Activated naive CD4-positive, alpha-beta T cell (primary cell): Measurements from ENCODE around the gene GLRX.
A peak's percentile ranks its signal among the peaks of the same experiment; 100 is the strongest.
"Not testable (repeated sequence)": the region's sequence is repeated elsewhere in the genome, so short reads cannot be mapped to it uniquely, and the experiment has no call there.

Experiments used
- DNase-seq, 4 experiments: peaks; one replicate each; lab custom pipeline; 2025; lab: John Stamatoyannopoulos, UW

The GLRX gene

GRCh38 chr5:95826949-95827891 lies 4.7 kb upstream of the GLRX start:
- DNase-seq, result no peak

DNA sequence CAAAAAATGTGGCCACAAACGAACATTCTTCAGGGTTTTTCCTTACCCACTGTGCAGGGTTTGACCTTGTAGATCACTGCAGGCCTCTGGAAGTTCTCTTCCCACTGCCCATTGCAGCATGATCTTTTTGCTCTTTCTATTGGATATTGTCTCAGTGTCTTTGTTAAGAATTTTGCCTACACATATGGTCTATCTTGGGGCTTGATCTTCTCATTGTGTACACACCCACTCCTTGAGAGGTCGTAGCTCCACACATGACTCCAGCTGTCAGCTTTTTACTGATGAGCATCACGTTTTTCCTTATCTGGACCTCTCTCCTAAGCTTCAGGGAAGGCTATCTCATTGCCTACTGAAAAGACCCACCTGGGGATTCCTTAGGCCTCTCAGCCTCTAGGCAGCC lies 3.0 kb upstream of the GLRX start:
- no peak for DNase-seq

DNA sequence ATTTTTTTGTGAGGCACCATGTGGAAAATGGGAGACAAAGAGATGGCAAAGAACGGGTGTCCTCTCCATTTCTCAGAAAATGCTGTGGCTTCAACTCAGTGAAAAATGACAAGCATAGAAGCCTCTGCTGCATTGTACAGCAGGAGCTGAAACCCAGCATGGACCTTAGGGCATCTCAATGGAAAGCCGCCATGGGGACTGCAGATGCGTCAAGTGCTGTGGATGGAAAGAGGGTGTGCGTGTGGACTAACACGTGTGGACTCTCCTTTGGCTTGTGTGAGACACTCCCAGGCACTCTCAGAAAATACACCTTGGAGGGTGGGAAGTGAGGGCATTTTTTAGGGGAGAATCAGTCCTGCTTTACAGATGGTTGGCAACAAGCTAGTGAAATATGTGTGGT lies 2.2 kb upstream of the GLRX start:
- DNase-seq, result no peak

DNA sequence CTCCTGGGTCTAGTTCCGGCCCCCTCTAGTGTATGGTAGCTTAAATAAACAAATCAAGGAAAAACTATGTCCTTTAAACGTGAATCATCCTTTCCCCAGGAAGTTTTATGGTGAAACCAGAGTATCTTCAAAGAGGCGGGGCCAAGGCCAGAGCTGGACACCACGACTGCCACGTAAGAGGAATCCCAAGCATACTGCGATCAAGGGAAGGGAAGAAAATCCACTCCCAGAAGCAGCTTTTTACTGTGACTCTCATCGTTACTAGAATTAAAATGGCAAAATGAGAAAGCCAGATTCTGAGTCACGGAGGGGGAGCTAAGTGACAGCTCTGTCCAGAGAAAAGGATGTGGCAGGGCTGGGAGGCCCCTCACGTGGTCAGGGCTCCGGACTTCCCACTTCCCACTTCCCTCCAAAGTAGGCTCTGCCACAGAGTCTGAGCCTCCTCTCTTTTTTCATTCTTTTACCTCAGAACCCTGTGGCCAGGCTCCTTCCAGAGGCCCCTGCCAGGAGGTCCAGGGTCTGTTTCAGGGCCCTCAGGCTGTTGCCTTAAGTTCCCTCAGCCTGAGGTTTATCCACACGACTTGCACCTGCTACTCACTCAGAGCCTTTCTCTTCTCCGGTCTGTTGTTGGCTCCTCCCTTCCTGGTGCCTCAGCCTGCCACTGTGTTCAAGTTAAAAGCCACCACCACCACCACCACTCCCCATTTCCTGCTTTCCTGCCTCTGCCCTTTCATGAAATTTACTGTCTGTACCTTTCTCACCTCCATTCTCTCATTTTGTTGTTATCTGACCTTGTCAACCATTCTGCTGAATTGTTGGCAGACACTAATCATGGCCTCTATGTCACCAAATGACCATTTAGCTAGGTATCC lies 1.4 kb upstream of the GLRX start:
- peak in 2 of 4 experiments; percentile 32 to 48 for DNase-seq

- DNase-seq, result no peak
Measured at GRCh38 chr5:95823218-95823737, 752 bp upstream of the GLRX start.

DNA sequence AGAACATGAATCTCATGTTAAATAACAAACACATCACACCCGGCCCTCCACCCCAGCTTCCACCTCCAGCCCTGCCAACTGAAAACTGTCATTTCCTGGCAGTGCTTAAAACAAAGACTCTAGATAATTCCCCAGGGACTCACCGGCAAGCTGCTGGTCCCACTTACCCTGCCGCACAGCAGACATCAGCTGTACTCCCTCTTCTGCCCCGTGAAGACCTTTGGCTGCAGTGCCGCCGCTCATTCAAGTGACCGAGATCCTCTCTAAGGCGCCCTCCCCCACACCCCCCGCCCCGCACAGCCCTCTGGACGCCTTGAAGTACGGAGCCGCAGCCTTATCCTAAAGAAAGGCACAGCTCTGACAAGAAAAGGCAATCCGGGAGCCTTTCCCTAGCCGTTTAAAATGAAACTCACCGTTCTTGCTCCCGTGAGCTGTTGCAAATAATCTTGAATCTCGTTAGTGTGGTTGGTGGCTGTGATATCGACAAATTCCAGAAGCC lies 434 bp downstream of the GLRX start:
- peak in 1 of 4 experiments; percentile 19 for DNase-seq

DNA sequence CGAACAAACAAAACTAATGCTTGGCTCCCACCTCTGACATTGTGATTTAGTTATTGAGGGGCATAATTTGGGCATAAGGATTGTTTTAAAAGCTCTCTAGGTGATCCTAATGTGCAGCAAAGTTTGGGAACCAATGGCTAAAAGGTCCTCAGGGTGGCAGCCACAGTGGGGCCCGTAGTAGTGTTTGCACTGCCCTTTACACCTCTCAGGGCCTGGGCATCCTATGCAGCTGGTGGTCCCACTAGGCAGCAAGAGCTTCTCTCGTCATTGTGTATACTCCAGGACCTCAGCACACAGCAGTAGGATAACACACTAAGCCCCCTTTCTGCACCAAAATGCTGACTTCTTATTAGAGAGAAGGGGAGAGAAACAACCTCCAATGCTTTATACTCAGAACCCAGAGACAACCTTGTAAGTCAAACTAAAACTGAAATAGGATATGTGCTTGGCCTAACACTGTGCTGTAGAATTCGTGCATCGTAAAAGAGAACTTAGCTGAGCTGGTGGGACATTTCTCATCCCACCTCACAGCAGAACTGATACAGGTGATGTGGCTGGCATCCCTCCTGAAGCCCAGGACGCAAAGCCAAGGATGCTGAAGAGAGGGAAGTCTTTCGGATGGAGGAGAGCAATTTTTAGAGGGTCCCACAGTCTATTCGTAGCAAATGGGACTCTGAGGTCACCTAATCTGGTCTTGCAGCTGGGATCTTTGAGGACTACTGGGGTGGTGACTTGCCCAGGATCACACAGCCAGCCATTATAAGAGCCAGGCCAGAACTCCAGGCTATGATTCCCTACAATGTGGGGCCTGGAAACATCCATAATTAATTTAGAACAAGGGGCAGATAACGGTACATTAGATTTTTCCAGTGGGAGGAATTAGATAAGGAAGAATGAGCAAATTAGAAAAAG lies 1.2 kb downstream of the GLRX start:
- DNase-seq, result no peak

DNA sequence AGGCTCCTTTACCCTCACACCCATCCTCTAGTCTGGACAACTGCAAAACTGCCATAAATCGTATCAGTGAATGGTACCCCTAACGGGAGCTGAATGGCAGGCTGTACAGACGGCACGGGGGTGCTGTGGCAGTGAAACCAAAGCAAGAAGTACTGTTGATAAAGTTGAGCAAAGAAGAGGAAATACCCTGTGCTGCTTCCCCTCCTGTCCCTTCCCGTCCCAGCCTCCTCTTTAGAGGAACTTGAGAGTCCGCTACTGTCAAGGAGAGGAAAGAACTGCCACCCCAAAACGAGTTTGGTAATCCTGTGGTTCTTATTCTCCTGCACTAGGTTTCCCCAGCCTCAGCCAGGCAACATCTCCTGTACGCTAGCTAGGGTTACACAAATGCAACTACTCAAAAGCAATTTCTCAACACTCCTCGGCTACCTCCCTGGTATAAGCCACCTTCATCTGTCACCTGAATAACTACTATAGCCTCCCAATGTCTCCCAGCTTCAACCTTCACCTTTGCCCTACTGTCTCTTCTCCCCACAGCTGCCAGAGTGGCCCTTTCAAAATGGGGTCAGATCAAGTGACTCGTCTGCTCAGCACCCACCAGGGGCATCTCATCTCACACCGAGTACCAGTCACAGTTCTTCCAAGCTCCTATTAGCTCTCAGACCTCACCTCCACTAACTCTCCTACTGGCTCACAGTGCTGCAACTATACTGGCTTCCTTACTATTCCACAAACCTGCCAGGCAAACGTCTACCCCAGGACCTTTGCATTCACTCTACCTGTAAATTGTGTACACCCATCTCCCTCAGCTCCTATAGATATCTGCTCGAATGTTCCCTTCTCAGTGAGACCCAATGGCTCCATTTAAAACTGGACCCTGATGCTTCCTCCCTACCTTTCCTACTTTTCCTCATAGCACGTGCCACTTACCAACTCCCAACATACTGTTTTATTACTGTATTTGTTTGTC lies 4.1 kb downstream of the GLRX start:
- DNase-seq, result no peak

DNA sequence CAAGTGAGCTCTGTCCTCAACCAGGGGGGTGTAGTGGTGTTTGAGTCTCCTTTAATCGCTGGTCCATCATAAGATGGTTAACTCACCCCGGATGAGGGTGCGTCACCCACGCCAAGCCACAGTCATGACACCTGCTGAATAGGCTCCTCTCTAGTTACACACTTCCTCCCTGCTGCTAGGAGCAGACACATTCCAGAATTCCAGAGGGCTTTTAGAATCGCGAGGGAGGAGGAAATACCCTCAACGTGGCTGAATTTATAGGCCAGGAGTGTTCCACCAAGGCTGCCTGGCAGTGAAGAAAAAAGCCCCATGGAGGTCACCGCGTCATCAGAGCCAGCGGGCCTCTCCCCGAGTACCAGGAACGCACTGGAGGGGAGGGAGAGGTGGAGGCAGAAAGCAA lies 5.1 kb downstream of the GLRX start:
- DNase-seq, result no peak

- no peak for DNase-seq
Measured at GRCh38 chr5:95816776-95817175, 5.8 kb downstream of the GLRX start.

DNA sequence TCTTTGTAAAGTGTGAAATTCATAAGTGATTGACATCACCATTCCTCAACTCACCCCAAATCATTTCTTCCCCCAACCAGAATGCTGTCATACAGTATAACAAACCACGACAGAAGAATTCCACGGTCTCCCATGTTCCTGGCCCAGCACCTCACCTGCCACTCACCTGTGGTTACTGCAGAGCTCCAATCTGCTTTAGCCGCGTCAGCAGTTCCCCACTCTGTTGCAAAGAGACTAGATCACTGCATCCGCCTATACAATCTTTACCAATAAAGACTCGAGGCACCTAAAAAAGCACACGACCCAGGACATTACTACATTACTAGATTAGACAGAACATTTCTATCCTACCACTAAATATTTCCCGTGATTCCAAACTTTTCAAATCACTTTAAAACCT lies 6.2 kb downstream of the GLRX start:
- no peak for DNase-seq

DNA sequence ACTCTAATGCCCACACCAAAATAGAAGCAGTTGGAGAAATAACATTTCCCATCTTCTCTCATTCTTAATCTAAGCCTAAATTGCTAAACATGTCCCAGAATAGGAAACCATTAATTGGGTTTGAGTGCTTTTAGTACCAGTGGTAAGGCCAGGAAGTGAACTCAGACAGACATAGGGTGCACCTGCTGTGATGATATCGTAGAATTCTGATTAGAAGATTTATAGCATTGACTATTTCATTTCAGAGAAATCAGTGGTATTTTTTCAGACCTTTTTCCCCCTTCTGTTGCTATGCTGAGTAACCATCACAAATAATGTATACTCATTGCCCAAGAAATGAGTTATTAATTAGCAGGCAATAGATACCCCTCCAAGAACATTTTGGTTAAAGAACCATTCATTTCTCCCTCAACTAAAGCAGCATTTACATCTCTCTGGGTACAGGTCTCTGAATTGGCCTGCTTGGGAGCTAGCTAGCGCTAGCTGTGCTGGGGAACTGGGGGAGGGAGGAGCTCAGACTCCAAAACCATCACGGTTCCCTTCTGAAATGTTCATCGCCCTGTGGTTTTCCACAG lies 7.3 kb downstream of the GLRX start:
- no peak for DNase-seq

- DNase-seq, result not testable (repeated sequence)
Measured at GRCh38 chr5:95813035-95813434, 9.5 kb downstream of the GLRX start.

GRCh38 chr5:95812074-95812471 lies 10.5 kb downstream of the GLRX start:
- peak in 1 of 4 experiments; percentile 11 for DNase-seq

DNA sequence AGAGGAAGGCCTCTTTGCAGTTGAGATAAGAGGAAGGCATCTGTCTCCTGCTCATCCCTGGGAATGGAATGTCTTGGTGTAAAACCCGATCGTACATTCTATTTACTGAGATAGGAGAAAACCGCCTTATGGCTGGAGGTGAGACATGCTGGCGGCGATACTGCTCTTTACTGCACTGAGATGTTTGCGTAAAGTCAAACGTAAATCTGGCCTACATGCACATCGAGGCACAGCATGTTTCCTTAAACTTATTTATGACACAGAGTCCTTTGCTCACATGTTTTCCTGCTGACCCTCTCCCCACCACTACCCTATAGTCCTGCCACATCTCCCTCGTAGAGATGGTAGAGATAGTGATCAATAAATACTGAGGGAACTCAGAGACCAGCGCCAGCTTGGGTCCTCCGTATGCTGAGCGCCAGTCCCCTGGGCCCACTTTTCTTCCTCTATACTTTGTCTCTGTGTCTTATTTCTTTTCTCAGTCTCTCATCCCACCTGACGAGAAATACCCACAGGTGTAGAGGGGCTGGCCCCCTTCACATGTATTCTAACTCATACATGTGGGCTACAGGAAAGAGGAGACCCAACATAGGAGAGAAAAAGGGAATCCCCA lies 11.0 kb downstream of the GLRX start:
- not testable (repeated sequence) for DNase-seq

DNA sequence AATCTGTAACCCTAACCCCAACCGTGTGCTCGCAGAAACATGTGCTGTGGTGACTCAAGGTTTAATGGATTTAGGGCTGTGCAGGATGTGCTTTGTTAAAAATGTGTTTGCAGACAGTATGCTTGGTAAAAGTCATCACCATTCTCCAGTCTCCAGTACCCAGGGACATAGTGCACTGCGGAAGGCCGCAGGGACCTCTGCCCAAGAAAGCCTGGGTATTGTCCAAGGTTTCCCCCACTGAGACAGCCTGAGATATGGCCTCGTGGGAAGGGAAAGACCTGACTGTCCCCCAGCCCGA lies 11.5 kb downstream of the GLRX start:
- DNase-seq, result not testable (repeated sequence)

- no peak for DNase-seq
Measured at GRCh38 chr5:95810305-95811125, 12.0 kb downstream of the GLRX start.

DNA sequence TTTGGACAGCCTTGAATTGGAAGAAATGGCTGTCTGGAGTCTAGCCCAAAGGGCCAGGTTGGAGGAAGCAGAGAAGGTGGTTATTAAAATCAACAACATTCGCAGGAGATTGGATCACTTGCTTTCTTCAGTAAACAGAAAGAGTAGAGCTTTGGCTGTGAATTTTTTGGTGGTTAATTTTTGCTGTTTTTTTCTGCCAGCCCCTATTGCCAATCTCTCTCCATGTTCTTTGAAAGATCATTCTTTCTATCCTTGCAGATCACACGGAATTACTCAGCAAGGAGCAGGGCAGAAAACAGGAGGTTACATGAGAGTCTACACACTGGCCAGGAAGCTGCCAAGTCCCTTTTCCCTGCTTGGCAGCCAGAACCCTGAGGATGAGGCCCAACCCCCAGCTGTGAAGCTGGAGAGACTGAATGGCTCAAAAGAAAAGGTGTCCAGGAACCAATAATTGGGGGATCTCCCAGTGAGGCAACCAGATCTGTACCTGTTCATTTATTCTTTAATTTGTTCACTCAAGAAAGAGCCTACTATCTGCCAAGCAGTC lies 13.0 kb downstream of the GLRX start:
- DNase-seq, result no peak
